A549 (cell line): ENCODE data around the gene LY6G5C. TPM values are rescaled to one million over a fixed set of nuclear protein-coding genes. Genes with fewer than 3 reads are reported as not detected.

Source experiments
- ATAC-seq, 2 experiments: fragments of 200-7000 bp in 1 of 2; fragments of >200 bp in 1 of 2; cut with Nextera tagmentation in 1 of 2; cut with Tn5 transposase in 1 of 2; 3 replicates each; pipeline versions ENCODE4 v1.8.0 to v1.9.1; 2018 to 2020; ENCODE audit warnings: mild to moderate bottlenecking in 1 of 2, moderate library complexity in 1 of 2
- CTCF ChIA-PET: fragments of 300-600 bp; sonication (Branson Sonifier 250); formaldehyde crosslinking; extraction: SDS; loops from one replicate; lab custom pipeline; 2021; ENCODE audit warnings: antibody characterized with exemption, inconsistent platforms; lab: Yijun Ruan, JAX
- POLR2A ChIA-PET: fragments of 350-600 bp; formaldehyde crosslinking; extraction: SDS; loops from one replicate; lab custom pipeline; 2021; ENCODE audit warnings: antibody characterized with exemption, inconsistent platforms; lab: Yijun Ruan, JAX
- DNase-seq, 2 experiments: peaks; one replicate each; pipeline versions ENCODE4 v3.0.0 to v3.0.0-alpha.2; 2011 to 2016; ENCODE audit warnings: low read depth in 1 of 2, low spot score in 1 of 2
- FAIRE-seq: peaks from 2 replicates; lab custom pipeline; 2011; peaks lifted over from hg19 to GRCh38; lab: Jason Lieb, UNC
- H3K27ac ChIP-seq, 2 experiments: fragments of >200 bp; sonication (Bioruptor Twin); formaldehyde crosslinking; 3 replicates each; pipeline ENCODE4 v1.5.1; 2016 to 2017
- H3K4me1 ChIP-seq: fragments of >200 bp; sonication (Bioruptor Twin); formaldehyde crosslinking; 3 replicates; pipeline ENCODE4 v1.6.1; 2016
- H3K4me2 ChIP-seq: fragments of >200 bp; sonication (Bioruptor Twin); formaldehyde crosslinking; 3 replicates; pipeline ENCODE4 v1.6.1; 2016
- H3K4me3 ChIP-seq: fragments of >200 bp; sonication (Bioruptor Twin); formaldehyde crosslinking; 3 replicates; pipeline ENCODE4 v1.5.1; 2016
- H3K9me3 ChIP-seq: fragments of >200 bp; sonication (Bioruptor Twin); formaldehyde crosslinking; 3 replicates; pipeline ENCODE4 v1.6.1; 2016
- ATOH8 ChIP-seq: fragments of 250-450 bp; sonication (Bioruptor Pico); IDR thresholded peaks from 2 replicates; pipeline ENCODE4 v1.5.0; 2020; ENCODE audit warnings: low read depth, mild to moderate bottlenecking, moderate library complexity
- CHD2 ChIP-seq: fragments of 150-350 bp; IDR thresholded peaks from 2 replicates; pipeline ENCODE4 v1.6.1; 2014; ENCODE audit warnings: low read length; ENCODE audit not compliant: partially characterized antibody
- CHD4 ChIP-seq: fragments of 200-600 bp; sonication (generic); IDR thresholded peaks from 2 replicates; pipeline ENCODE4 v1.6.1; 2016; ENCODE audit warnings: antibody characterized with exemption, mild to moderate bottlenecking, borderline replicate concordance
- CTCF ChIP-seq: fragments of >200 bp; sonication (Bioruptor Twin); formaldehyde crosslinking; IDR thresholded peaks from 3 replicates; pipeline ENCODE4 v1.5.1; 2016
- HES2 ChIP-seq: fragments of >200 bp; sonication (Bioruptor Twin); formaldehyde crosslinking; IDR thresholded peaks from 2 replicates; pipeline ENCODE4 v1.6.1; 2016
- HMGXB4 ChIP-seq: fragments of 250-450 bp; sonication (Bioruptor Pico); IDR thresholded peaks from 2 replicates; pipeline ENCODE4 v1.5.0; 2021; ENCODE audit warnings: mild to moderate bottlenecking, moderate library complexity, borderline replicate concordance
- HOXB13 ChIP-seq: fragments of 250-450 bp; sonication (Bioruptor Pico); IDR thresholded peaks from 2 replicates; pipeline ENCODE4 v1.5.0; 2020; ENCODE audit warnings: low read depth, mild to moderate bottlenecking, moderate library complexity
- HOXB5 ChIP-seq: fragments of 250-450 bp; sonication (Bioruptor Pico); IDR thresholded peaks from 2 replicates; pipeline ENCODE4 v1.5.0; 2020; ENCODE audit warnings: mild to moderate bottlenecking, moderate library complexity
- KDM5A ChIP-seq: fragments of 200-600 bp; sonication (generic); IDR thresholded peaks from 2 replicates; pipeline ENCODE4 v1.6.1; 2016; ENCODE audit warnings: antibody characterized with exemption, mild to moderate bottlenecking
- MAFK ChIP-seq: fragments of 450-650 bp; IDR thresholded peaks from 2 replicates; pipeline ENCODE4 v1.6.1; 2014; ENCODE audit not compliant: partially characterized antibody
- MYC ChIP-seq: IDR thresholded peaks from 2 replicates; pipeline ENCODE4 v1.6.1; 2012; ENCODE audit warnings: mild to moderate bottlenecking, inconsistent platforms, low read length, improper control_type of control experiment, borderline replicate concordance
- PHF8 ChIP-seq: fragments of 200-600 bp; sonication (generic); IDR thresholded peaks from 2 replicates; pipeline ENCODE4 v1.6.1; 2016; ENCODE audit warnings: low read depth, mild to moderate bottlenecking, antibody characterized with exemption, moderate library complexity, borderline replicate concordance
- POLR2A ChIP-seq: IDR thresholded peaks from 2 replicates; pipeline ENCODE4 v1.6.1; 2012; ENCODE audit warnings: mild to moderate bottlenecking, low read length
- RAD21 ChIP-seq, 2 experiments: fragments of >200 bp in 1 of 2; sonication (Bioruptor Twin) in 1 of 2; formaldehyde crosslinking in 1 of 2; IDR thresholded peaks in 1 of 2; conservative IDR thresholded peaks in 1 of 2; 2 replicates in 1 of 2; 3 replicates in 1 of 2; pipeline ENCODE4 v1.6.1; 2012 to 2018; ENCODE audit warnings: inconsistent platforms in 1 of 2
- RFX5 ChIP-seq: fragments of 450-650 bp; IDR thresholded peaks from 2 replicates; pipeline ENCODE4 v1.7.1; 2014; ENCODE audit warnings: antibody characterized with exemption, mild to moderate bottlenecking, moderate library complexity
- RNF2 ChIP-seq: fragments of 200-600 bp; sonication (generic); IDR thresholded peaks from 2 replicates; pipeline ENCODE4 v1.6.1; 2016; ENCODE audit warnings: low read depth, mild to moderate bottlenecking, antibody characterized with exemption, moderate library complexity, borderline replicate concordance
- SMC3 ChIP-seq: fragments of >200 bp; sonication (Bioruptor Twin); formaldehyde crosslinking; IDR thresholded peaks from 3 replicates; pipeline ENCODE4 v1.6.1; 2018; ENCODE audit warnings: inconsistent platforms
- TFCP2L1 ChIP-seq: fragments of 250-450 bp; sonication (Bioruptor Pico); IDR thresholded peaks from 2 replicates; pipeline ENCODE4 v1.5.0; 2021; ENCODE audit warnings: mild to moderate bottlenecking
- USF2 ChIP-seq: fragments of 450-650 bp; IDR thresholded peaks from 2 replicates; pipeline ENCODE4 v1.6.1; 2014; ENCODE audit warnings: antibody characterized with exemption
- ZFP36 ChIP-seq: fragments of 450-650 bp; IDR thresholded peaks from 2 replicates; pipeline ENCODE4 v1.6.1; 2014; ENCODE audit warnings: borderline replicate concordance; ENCODE audit not compliant: partially characterized antibody
- ZNF302 ChIP-seq: fragments of 250-450 bp; sonication (Bioruptor Pico); IDR thresholded peaks from 2 replicates; pipeline ENCODE4 v1.9.0; 2021; ENCODE audit warnings: inconsistent platforms, mild to moderate bottlenecking, moderate library complexity
- WGBS: methylation state at CpG from one replicate; pipeline ENCODE4 v1.1.6; 2017; ENCODE audit errors: missing lambda C conversion rate; 5-methylcytosine and 5-hydroxymethylcytosine counted together
- polyA plus RNA-seq, 4 experiments: library from polyadenylated mRNA; depleted of rRNA in 3 of 4; stranded (reverse); fragments of >200 nt; fragmentation: RNase III in 1 of 4; extraction: RNeasy Plus Mini Kit Qiagen cat#74134 plus additional on column Dnase treatment in 1 of 4; gene quantifications; 2 replicates in 3 of 4; 3 replicates in 1 of 4; pipeline ENCODE4 v1.2.3, GENCODE V29; 2011 to 2017

The LY6G5C gene
- polyA plus RNA-seq, 2 of the 4 experiments (the other 2 are of a cell fraction) = 1.2 to 1.6 TPM

- 59% methylated on average over 9 of the region's 10 CpGs for WGBS
- peak in 1 of 2 experiments; percentile 29; a peak in 2 of 6 replicates for ATAC-seq
- no peak for TF ChIP-seq MYC
- TF ChIP-seq TFCP2L1 = no peak
- no peak overlapping the region for H3K4me2 ChIP-seq
- DNase-seq = no peak
- no peaks in the 10 kb centered on the region; the same call in 2 of the 3 replicates for H3K4me1 ChIP-seq
- H3K27ac ChIP-seq = no peak overlapping the region
- FAIRE-seq = no peak
- no peak overlapping the region for H3K4me3 ChIP-seq
- no peaks in the 10 kb centered on the region for H3K9me3 ChIP-seq
- ChIA-PET CTCF (interaction anchor here (0.6 to 2.9 kb wide), 6 partner anchors 9 to 173 kb away, joined by 3 to 11 read pairs (median 4); partner anchors contain the start of genes LY6G5B, LY6G5C and NEU1), POLR2A (no interaction called here)
Measured at GRCh38 chr6:31690231-31691077, 9.6 kb upstream of the LY6G5C start.

GRCh38 chr6:31689249-31690110 lies 8.6 kb upstream of the LY6G5C start:
- ATAC-seq = peak in 1 of 2 experiments; percentile 70; a peak in 3 of 6 replicates
- no peak for FAIRE-seq
- DNase-seq = no peak
- TF ChIP-seq CTCF = peak; percentile 18; the same call in 1 of the 3 replicates
- TF ChIP-seq CHD2 = no peak
- no peak overlapping the region for H3K4me3 ChIP-seq
- H3K4me1 ChIP-seq = no peaks in the 10 kb centered on the region; the same call in 2 of the 3 replicates
- ChIA-PET POLR2A (no interaction called here), CTCF (interaction anchor here (0.6 to 2.5 kb wide), 6 partner anchors 8 to 140 kb away, joined by 3 to 9 read pairs (median 4); partner anchors contain the start of genes ABHD16A, LY6G5B and LY6G5C)
- WGBS = 87% methylated on average over 9 of the region's 11 CpGs
- no peaks in the 10 kb centered on the region for H3K9me3 ChIP-seq
- no peak overlapping the region for H3K4me2 ChIP-seq
- no peak overlapping the region for H3K27ac ChIP-seq

GRCh38 chr6:31687860-31688693 lies 7.2 kb upstream of the LY6G5C start:
- no peaks in the 10 kb centered on the region; the same call in 2 of the 3 replicates for H3K4me1 ChIP-seq
- no peak for TF ChIP-seq HOXB13 (CRISPR knock-in tag)
- no peak for TF ChIP-seq HES2
- no peak for TF ChIP-seq HMGXB4 (CRISPR knock-in tag)
- no peak for TF ChIP-seq HOXB5
- TF ChIP-seq ZNF302 (CRISPR knock-in tag) = no peak
- no peak for TF ChIP-seq MAFK
- TF ChIP-seq USF2 = no peak
- TF ChIP-seq POLR2A = no peak
- TF ChIP-seq RFX5 = no peak
- no peak for TF ChIP-seq TFCP2L1
- no peak for TF ChIP-seq RAD21 (conservative IDR thresholded peaks at IDR 0.05 in 1 of 2, IDR thresholded peaks at IDR 0.05 in 1 of 2)
- no peak for TF ChIP-seq MYC
- TF ChIP-seq ATOH8 (CRISPR knock-in tag) = no peak
- no peak for TF ChIP-seq SMC3
- TF ChIP-seq RNF2 = no peak
- no peak for TF ChIP-seq KDM5A
- no peak for TF ChIP-seq CHD2
- TF ChIP-seq CHD4 = no peak
- TF ChIP-seq PHF8 = no peak
- TF ChIP-seq ZFP36 = no peak
- no peaks in the 10 kb centered on the region for H3K9me3 ChIP-seq
- ATAC-seq = no peak
- no peak overlapping the region for H3K4me2 ChIP-seq
- 89% methylated on average over 12 of the region's 14 CpGs for WGBS
- CTCF ChIA-PET = interaction anchor here (1.6 to 2.5 kb wide), 4 partner anchors 16 to 142 kb away, joined by 6 to 9 read pairs (median 8); partner anchors contain the start of gene ABHD16A
- H3K27ac ChIP-seq = no peak overlapping the region
- FAIRE-seq = no peak
- DNase-seq = no peak
- H3K4me3 ChIP-seq = no peak overlapping the region
- POLR2A ChIA-PET = no interaction called here
